Measurements from ENCODE around the gene DCD.
"Not testable (repeated sequence)": the region's sequence is repeated elsewhere in the genome, so short reads cannot be mapped to it uniquely, and the experiment has no call there.

DCD gene

DNA sequence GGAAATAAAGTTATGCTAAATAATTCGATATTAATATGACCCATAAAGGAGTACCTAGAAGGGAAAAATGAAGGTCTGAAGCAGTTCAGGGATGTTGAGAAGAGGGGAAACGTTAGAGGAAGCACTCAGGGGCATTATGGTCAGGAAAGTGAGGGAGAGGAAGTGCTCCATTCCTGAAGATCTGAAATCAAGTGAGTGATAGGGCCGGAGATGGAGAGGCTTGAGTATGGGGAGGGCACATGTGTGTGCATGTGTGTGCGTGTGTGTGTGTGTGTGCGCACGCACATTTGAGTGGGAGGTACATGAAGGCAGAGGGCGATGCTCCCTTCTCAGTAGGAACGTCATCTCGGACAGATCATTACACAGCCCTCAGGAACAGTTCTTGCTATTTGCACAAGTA lies 4.9 kb upstream of the DCD start:
- no peak for DNase-seq (ENCODE audit: low spot score)

- DNase-seq (ENCODE audit: low spot score) = no peak
These were observed 2.7 kb upstream of the DCD start for GRCh38 chr12:54650889-54651288.

DNA sequence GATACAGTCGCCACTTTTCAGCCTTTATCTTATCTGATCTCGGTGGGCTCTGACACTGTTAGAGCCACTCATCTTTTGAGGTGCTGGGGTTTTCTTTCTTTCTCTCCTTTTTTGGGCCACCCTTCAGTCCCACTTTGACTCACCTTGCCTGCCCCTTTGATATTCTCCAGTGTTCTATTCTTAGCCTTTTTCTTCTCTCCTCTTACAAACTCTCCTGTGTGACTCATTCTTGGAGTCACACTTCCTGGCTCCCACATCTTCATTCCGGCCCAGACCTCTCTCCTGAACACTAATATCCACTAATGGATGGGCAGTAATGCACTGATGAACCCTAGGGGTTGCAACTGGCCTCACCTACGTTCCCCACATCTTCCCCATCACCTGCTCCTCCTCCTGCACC lies 2.2 kb upstream of the DCD start:
- DNase-seq (ENCODE audit: low spot score) = peak; percentile 32

- no peak for DNase-seq (ENCODE audit: low spot score)
These were observed 1.7 kb upstream of the DCD start for GRCh38 chr12:54649825-54650224.

GRCh38 chr12:54641554-54641953 lies 6.6 kb downstream of the DCD start:
- DNase-seq (ENCODE audit: low spot score) = no peak

- DNase-seq (ENCODE audit: low spot score) = no peak
These were observed 7.1 kb downstream of the DCD start for GRCh38 chr12:54641089-54641488.

DNA sequence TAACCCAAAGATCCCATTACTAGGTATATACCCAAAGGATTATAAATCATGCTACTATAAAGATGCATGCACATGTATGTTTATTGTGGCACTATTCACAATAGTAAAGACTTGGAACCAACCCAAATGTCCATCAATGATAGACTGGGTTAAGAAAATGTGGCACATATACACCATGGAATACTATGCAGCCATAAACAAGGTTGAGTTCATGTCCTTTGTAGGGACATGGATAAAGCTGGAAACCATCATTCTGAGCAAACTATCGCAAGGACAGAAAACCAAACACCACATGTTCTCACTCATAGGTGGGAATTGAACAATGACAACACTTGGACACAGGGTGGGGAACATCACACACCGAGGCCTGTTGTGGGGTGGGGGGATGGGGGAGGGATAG lies 9.1 kb downstream of the DCD start:
- DNase-seq (ENCODE audit: low spot score) = not testable (repeated sequence)

DNA sequence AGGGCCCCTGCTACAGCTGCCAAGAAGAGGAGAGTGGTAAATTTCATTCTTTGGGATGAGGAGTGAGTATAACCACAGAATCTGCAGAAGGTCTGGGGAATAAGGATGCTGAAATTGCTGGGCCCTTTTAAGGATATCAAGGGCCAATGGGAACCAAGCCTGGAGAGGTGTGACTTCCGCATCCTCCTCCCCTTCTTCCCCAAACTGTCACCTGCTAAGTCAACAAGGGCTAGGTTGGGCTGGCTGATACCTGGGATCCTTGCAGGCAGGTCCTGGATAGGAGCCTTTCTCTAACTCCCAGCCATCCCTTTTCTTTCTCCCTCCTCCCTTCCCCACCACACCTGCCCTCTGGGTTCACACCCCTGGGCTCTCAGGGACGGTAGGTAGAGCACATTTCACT lies 13.4 kb downstream of the DCD start, which contains the start of gene LACRT:
TSS of gene LACRT (minus strand) at position 101 of the 400 bp plus-strand sequence. CDS start at position 47, 54 bp downstream.
- no peak for DNase-seq (ENCODE audit: low spot score)

GRCh38 chr12:54631988-54632728 lies 16.0 kb downstream of the DCD start:
- no peak for DNase-seq (ENCODE audit: low spot score)

DNA sequence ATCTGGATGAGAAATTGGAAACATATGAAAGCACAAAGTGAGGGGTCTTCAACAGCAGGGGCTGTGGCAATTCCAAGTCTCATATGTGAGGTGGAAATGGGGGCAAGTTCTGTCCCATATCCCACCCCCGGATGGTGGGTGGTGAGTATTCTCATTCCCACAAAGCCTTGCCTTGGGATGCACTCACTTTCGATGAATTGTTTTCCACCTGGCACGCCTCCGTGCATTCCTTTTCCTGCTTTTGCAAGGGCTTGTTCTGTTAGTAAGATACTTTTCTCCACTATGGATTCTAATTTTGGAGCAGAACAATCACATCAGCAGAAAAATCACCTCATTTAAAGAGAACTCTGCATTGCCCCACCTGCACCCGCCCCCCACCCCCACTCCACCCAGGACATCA lies 16.6 kb downstream of the DCD start:
- no peak for DNase-seq (ENCODE audit: low spot score)

DNA sequence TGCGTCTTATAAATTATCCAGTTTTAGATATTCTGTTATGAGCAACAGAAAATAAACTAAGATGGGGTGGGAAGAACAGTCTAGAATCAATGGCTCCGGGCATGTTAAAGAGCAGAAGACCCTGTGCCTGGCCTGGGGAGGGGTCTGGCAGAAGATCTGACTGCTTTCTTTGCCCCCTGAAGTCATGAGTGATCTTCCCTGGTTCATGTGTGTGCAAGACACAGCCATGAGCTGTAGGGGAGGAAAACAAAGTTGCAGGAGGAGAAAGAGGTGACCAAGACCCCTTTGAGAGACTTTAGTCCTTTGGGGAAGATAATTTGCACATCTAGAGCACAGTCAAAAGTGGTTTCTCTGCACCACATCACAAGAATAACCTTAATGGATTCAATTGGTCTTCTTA lies 18.2 kb downstream of the DCD start:
- no peak for DNase-seq (ENCODE audit: low spot score)

DNA sequence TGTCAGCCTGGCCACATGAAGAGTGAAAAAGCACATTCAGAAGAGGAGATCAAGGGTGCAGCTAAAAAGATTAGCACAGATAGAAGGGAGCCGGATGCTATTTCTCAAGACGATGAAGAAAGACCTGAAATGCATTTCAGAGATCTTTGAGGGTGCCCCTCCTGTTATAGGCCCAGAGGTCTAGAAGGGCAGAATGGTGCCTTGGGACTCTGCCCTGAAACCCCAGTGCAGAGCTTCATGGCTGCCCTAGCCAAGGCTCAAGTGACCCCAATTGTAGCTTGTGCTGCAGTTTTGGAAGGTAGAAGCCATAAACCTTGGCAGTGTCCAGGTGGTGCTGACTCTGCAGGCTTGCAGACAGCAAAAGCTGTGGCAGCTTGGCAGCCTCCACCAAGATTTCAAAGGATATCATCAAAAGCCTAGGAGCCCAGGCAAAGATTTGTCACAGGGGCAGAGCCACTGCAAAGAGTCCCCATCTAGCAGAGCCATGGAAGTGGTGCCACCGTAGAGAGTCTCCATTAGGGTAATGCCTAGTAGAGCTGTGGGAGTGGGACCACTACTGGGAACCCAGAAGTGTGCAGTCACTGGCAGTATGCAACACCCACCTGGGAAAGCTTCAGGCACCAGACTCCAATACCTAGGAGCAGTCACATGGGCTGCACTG lies 19.8 kb downstream of the DCD start:
- DNase-seq (ENCODE audit: low spot score) = no peak

- no peak for DNase-seq (ENCODE audit: low spot score)
These were observed 20.9 kb downstream of the DCD start for GRCh38 chr12:54627304-54627703.

- no peak for DNase-seq (ENCODE audit: low spot score)
These were observed 22.6 kb downstream of the DCD start for GRCh38 chr12:54625598-54625997.

- DNase-seq (ENCODE audit: low spot score) = peak; percentile 27
These were observed 23.6 kb downstream of the DCD start for GRCh38 chr12:54624315-54625279.

GRCh38 chr12:54622463-54623183 lies 25.5 kb downstream of the DCD start:
- DNase-seq (ENCODE audit: low spot score) = peak; percentile 57

DNA sequence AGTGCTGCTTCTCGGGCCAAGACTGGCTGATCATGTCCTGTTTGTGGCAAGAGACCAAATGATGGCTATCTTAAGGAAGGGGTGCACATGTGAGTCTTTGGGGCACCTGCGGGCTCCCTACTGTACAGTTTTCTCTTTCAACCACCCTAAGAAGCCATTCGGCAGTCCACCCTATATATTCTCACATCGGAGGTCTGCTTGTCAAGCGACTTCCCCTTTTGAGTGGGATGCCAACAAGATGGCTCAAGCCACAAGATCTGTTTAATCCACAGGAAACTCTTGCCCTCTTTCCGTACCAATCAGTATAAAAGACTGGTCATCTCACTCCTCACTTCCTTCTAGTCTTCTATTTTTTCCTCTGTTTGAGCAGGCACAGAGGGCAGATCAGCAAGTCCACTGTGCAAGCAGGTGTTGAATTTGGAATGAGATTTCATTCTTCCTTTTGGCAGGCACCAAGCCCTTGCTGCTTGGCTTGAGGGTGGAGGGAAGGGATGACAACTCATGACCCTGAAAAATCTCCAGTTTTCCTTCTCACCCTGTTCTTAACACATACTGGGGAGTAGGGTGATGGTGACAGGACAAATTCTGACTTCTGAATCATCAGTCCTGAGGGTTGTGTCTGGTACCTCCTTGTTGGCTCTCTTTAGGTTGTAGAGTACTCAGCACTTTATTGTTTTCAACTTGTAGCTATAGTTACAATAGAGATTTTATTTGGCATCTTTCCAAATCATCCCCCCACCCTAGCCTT lies 31.1 kb downstream of the DCD start:
- DNase-seq (ENCODE audit: low spot score) = no peak

DNA sequence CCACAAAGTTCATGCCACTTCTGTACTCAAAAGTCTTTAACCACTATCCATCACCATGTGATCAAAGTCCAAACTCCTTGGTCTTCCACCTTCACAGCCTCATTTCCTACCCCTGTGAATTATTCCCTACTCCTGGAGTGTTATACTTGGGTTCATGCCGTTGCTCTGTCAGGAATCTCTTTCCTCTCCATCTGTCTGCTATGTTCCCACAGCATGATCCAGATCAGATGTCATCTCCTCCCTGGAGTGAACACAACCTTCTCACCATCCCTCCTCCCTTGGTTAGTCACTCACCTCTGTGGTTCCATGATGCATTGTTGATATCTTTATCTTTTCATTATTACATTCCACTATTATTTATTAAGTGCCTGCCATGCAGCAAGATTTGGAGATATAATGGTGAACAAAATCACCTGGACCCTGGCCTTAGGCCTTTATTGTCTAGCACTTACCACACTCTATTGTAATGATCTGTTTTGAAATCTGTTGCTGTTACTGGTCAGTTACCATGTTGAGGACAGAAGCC lies 35.9 kb downstream of the DCD start:
- DNase-seq (ENCODE audit: low spot score) = no peak

DNA sequence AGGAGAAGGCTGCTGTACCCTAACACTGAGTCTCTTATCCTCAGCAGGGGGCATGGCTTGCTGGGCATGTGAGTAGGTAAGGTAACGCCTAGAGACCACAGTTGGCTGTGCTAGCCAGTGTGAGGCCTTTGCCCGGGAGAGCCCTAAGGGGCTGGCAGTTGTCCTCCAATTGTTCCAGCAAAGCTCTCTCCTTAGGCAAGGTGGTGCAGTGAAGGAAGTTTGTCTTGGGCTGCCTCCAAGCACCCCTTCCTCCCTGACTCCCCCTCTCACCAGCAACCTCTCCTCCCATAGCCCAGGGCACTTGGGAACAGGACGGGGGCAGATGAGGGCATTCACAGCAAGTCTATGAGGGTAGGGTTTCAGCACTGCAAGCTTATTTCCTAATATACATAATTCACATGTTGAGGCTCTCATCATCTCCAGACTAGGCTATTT lies 36.4 kb downstream of the DCD start:
- no peak for DNase-seq (ENCODE audit: low spot score)

GRCh38 chr12:54608769-54609168 lies 39.4 kb downstream of the DCD start:
- DNase-seq (ENCODE audit: low spot score) = no peak

GRCh38 chr12:54608156-54608555 lies 40.0 kb downstream of the DCD start:
- DNase-seq (ENCODE audit: low spot score) = no peak

Measured in SW480 (cell line).